GM18519 (cell line): ENCODE results near the gene SRP19.

Experiments
- ATAC-seq: cut with Tn5 transposase; IDR thresholded peaks from one replicate; pipeline ENCODE4 v1.9.1; 2021; ENCODE audit warnings: mild to moderate bottlenecking, moderate library complexity; ENCODE audit not compliant: unreplicated experiment, low FRiP score

The SRP19 gene

DNA sequence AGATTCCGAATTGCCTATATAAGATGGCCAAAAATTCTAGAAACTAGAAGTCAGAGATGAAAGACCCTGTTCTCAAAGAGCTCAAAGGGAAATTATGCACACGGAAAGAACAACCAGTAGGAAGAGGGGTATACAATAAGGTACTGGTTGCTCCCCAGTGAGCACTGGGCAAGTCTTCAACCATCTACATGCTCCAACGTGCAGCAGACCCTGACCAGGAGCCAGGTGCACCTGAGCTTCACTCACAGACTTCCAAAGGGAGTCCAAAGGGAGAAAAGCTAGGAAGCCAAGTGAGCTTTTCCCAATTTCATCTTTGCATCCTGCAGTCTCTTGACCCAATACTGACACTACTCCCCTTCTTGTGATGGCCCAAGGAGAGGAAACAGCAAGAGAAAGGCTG lies 57.0 kb downstream of the SRP19 start:
- ATAC-seq = no peak

DNA sequence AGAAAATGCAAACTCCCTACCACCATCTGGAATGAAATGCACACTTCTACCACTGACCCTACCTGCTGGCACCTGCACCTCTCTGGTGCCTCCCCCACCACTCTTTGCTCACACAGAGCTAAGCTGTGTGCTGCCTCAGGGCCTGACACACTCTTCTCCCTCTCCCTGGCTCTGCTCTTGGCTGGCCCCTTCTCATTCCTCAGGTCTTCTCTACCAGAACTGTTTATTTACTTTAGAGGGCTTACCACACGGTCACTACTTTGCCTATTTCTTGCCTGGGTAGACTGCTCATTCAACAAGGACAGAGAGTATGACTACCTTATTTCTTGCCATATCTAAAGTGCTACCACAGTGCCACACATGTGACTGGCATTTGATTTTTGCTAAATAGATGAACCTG lies 57.6 kb downstream of the SRP19 start:
- ATAC-seq = no peak
